OCI-LY7 (cell line): ENCODE results near the gene TUBB3. TPM values are rescaled to one million over a fixed set of nuclear protein-coding genes. Genes with fewer than 3 reads are reported as not detected.

Experiments used
- BruUV-seq: library from RNA; stranded (reverse); fragments of 400-500 nt; replicated peaks from 2 replicates; lab custom pipeline; 2021; lab: Mats Ljungman, UMichigan
- CTCF ChIA-PET: fragments of 300-600 bp; sonication (Branson Sonifier 250); formaldehyde crosslinking; loops from one replicate; lab custom pipeline; 2022; ENCODE audit warnings: antibody characterized with exemption; ENCODE audit not compliant: unreplicated experiment; lab: Charles Lee
- POLR2A ChIA-PET: fragments of 300-600 bp; sonication (Branson Sonifier 250); formaldehyde crosslinking; loops from one replicate; lab custom pipeline; 2022; ENCODE audit warnings: antibody characterized with exemption; lab: Charles Lee
- DNase-seq: peaks from one replicate; pipeline ENCODE4 v3.0.0-alpha.2; 2015; ENCODE audit warnings: low spot score
- H2AFZ ChIP-seq: fragments of 200-600 bp; sonication (generic), shearing (Covaris generic); 2 replicates; pipeline ENCODE4 v1.6.1; 2014; ENCODE audit warnings: mild to moderate bottlenecking, antibody characterized with exemption, low read length, moderate library complexity
- H3K27ac ChIP-seq: fragments of 200-600 bp; sonication (generic); 2 replicates; pipeline ENCODE4 v1.5.1; 2014; ENCODE audit warnings: mixed run types, low read depth, mild to moderate bottlenecking, moderate library complexity, low read length, inconsistent platforms; ENCODE audit not compliant: poor library complexity, severe bottlenecking
- H3K36me3 ChIP-seq: fragments of 200-600 bp; sonication (generic); 2 replicates; pipeline ENCODE4 v1.6.1; 2014; ENCODE audit warnings: mild to moderate bottlenecking, antibody characterized with exemption, low read length, moderate library complexity, mixed read lengths; ENCODE audit not compliant: insufficient read depth
- H3K4me1 ChIP-seq: fragments of 200-600 bp; sonication (generic); 2 replicates; pipeline ENCODE4 v1.5.1; 2014; ENCODE audit warnings: mild to moderate bottlenecking, low read length; ENCODE audit not compliant: insufficient read depth, poor library complexity, severe bottlenecking
- H3K4me2 ChIP-seq: fragments of 200-600 bp; sonication (generic); 2 replicates; pipeline ENCODE4 v1.6.1; 2014; ENCODE audit warnings: mild to moderate bottlenecking, low read length
- H3K4me3 ChIP-seq: fragments of 200-600 bp; sonication (generic); 2 replicates; pipeline ENCODE4 v1.5.1; 2014; ENCODE audit warnings: mild to moderate bottlenecking, low read depth, low read length; ENCODE audit not compliant: poor library complexity, severe bottlenecking
- H3K79me2 ChIP-seq: fragments of 200-600 bp; sonication (generic); 2 replicates; pipeline ENCODE4 v1.6.1; 2016; ENCODE audit warnings: low read depth, mild to moderate bottlenecking, low read length, moderate library complexity, mixed read lengths; ENCODE audit not compliant: insufficient read depth
- H3K9me2 ChIP-seq: fragments of 200-600 bp; sonication (generic); 2 replicates; pipeline ENCODE4 v1.6.1; 2016; ENCODE audit warnings: mild to moderate bottlenecking, low read length, mixed read lengths; ENCODE audit not compliant: insufficient read depth
- H3K9me3 ChIP-seq: fragments of 200-600 bp; sonication (generic); 2 replicates; pipeline ENCODE4 v1.6.1; 2014; ENCODE audit warnings: mild to moderate bottlenecking, mixed run types, low read length, mixed read lengths
- H4K20me1 ChIP-seq: fragments of 200-600 bp; sonication (generic); 2 replicates; pipeline ENCODE4 v1.6.1; 2014; ENCODE audit warnings: mild to moderate bottlenecking, antibody characterized with exemption, low read length, moderate library complexity, mixed read lengths; ENCODE audit not compliant: insufficient read depth
- EZH2phosphoT487 ChIP-seq: fragments of 200-600 bp; sonication (generic); IDR thresholded peaks from 2 replicates; pipeline ENCODE4 v1.6.1; 2018; ENCODE audit warnings: low read depth, borderline replicate concordance, mild to moderate bottlenecking, mixed run types, antibody characterized with exemption, low read length, moderate library complexity, mixed read lengths
- intact Hi-C: fragments of 100-400 bp; cut with micrococcal nuclease; formaldehyde crosslinking; loops from one replicate; pipeline ENCODE4 v1.10.0; 2022; ENCODE audit not compliant: unreplicated experiment
- total RNA-seq, 2 experiments: library from RNA; depleted of rRNA in 1 of 2; stranded (reverse); fragments of >200 nt in 1 of 2; shearing (Covaris generic) in 1 of 2; gene quantifications; 2 replicates each; pipeline ENCODE4 v1.2.3, GENCODE V29; 2014 to 2022
- TF ChIP-seq, protein P1 (sequence below): fragments of 200-600 bp; sonication (generic); conservative IDR thresholded peaks from 2 replicates; pipeline ENCODE4 v1.5.1; 2014; ENCODE audit warnings: mild to moderate bottlenecking, antibody characterized with exemption, low read length, moderate library complexity, mixed read lengths

TUBB3 gene
- total RNA-seq, 2 experiments from 2014 or later: 63.7 to 192 TPM

DNA sequence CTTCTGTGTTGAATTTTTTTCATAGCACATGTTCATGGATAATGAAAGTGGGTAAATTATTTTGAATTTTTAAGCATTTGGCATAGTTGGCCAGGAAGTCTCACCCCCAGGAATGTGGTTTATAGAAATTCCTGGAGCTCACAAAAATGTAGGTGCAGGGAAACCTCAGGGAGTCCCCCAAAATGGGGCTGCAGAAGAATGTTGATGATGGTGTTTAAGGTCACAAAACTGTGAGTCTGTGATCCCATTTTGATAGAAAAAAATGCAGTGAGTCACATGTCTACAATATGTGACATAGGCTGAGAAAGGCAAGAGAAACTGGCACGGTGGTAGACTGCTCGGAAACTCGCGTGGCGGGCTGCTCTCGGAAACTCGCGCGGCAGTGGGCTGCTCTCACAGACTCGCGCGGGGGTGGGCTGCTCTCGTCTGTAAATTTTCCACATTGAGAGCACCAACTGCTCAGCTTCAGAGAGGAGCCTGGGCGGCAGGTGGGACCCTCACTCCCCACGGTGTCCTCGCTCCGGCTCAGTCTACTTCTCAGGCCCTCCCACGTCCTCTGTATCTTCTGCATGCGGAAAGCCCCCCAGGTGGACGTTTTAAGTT is 23.2 kb upstream of the TUBB3 start:
- no peaks in the 10 kb centered on the region for H4K20me1 ChIP-seq
- H3K27ac ChIP-seq: no peak overlapping the region
- no peaks in the 10 kb centered on the region for H3K9me3 ChIP-seq
- H3K79me2 ChIP-seq: no peaks in the 10 kb centered on the region
- no TSS peak for BruUV-seq
- H3K9me2 ChIP-seq: no peaks in the 10 kb centered on the region
- intact Hi-C loops: no loop called here
- ChIA-PET CTCF (no interaction called here), POLR2A (no interaction called here)
- no peaks in the 10 kb centered on the region for H3K4me1 ChIP-seq
- TF ChIP-seq, protein P1, sequence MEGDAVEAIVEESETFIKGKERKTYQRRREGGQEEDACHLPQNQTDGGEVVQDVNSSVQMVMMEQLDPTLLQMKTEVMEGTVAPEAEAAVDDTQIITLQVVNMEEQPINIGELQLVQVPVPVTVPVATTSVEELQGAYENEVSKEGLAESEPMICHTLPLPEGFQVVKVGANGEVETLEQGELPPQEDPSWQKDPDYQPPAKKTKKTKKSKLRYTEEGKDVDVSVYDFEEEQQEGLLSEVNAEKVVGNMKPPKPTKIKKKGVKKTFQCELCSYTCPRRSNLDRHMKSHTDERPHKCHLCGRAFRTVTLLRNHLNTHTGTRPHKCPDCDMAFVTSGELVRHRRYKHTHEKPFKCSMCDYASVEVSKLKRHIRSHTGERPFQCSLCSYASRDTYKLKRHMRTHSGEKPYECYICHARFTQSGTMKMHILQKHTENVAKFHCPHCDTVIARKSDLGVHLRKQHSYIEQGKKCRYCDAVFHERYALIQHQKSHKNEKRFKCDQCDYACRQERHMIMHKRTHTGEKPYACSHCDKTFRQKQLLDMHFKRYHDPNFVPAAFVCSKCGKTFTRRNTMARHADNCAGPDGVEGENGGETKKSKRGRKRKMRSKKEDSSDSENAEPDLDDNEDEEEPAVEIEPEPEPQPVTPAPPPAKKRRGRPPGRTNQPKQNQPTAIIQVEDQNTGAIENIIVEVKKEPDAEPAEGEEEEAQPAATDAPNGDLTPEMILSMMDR: no peak
- TF ChIP-seq EZH2phosphoT487: no peak
- no peak overlapping the region for H3K4me2 ChIP-seq
- peaks cover 83% of the 10 kb centered on the region for H3K36me3 ChIP-seq
- H2AFZ ChIP-seq: no peak overlapping the region
- no peak for DNase-seq
- no peak overlapping the region for H3K4me3 ChIP-seq

GRCh38 chr16:89900885-89901284 is 22.3 kb upstream of the TUBB3 start:
- no peaks in the 10 kb centered on the region for H4K20me1 ChIP-seq
- H3K9me3 ChIP-seq: no peaks in the 10 kb centered on the region
- ChIA-PET POLR2A (no interaction called here), CTCF (no interaction called here)
- no peak for DNase-seq
- intact Hi-C loops: no loop called here
- peaks cover 83% of the 10 kb centered on the region for H3K36me3 ChIP-seq
- no peak overlapping the region for H3K4me3 ChIP-seq
- H3K9me2 ChIP-seq: no peaks in the 10 kb centered on the region
- no peaks in the 10 kb centered on the region for H3K4me1 ChIP-seq
- no peak overlapping the region for H2AFZ ChIP-seq
- H3K27ac ChIP-seq: no peak overlapping the region
- BruUV-seq: no TSS peak
- no peaks in the 10 kb centered on the region for H3K79me2 ChIP-seq
- no peak overlapping the region for H3K4me2 ChIP-seq
- no peak for TF ChIP-seq EZH2phosphoT487
- TF ChIP-seq, protein P1: no peak

GRCh38 chr16:89902980-89903379 is 20.2 kb upstream of the TUBB3 start:
- Histone ChIP-seq H3K4me1 (no peaks in the 10 kb centered on the region), H3K4me3 (no peak overlapping the region), H3K36me3 (peaks cover 82% of the 10 kb centered on the region), H3K9me2 (no peaks in the 10 kb centered on the region), H3K9me3 (no peaks in the 10 kb centered on the region), H4K20me1 (no peaks in the 10 kb centered on the region), H3K4me2 (no peak overlapping the region), H3K27ac (no peak overlapping the region), H3K79me2 (no peaks in the 10 kb centered on the region), H2AFZ (no peak overlapping the region)
- ChIA-PET CTCF (no interaction called here), POLR2A (no interaction called here)
- intact Hi-C loops: no loop called here
- TF ChIP-seq, protein P1: no peak
- TF ChIP-seq EZH2phosphoT487: no peak
- no TSS peak for BruUV-seq
- no peak for DNase-seq
